HepG2 (cell line): ENCODE measurements around the gene HPCAL1. TPM values are rescaled to one million over a fixed set of nuclear protein-coding genes. Genes with fewer than 3 reads are reported as not detected.

Experiments
- CBX2 ChIP-seq, 2 experiments: fragments of 200-600 bp in 1 of 2; sonication (generic); formaldehyde crosslinking in 1 of 2; IDR thresholded peaks; 2 replicates each; pipeline versions ENCODE4 v1.7.0 to v1.8.1; 2018 to 2022; ENCODE audit warnings: low read depth in 2 of 2, low read length in 1 of 2, mild to moderate bottlenecking in 1 of 2, missing genetic modification reagents in 1 of 2
- CBX5 ChIP-seq: sonication (generic); formaldehyde crosslinking; IDR thresholded peaks from 2 replicates; pipeline ENCODE4 v1.4.0; 2020; ENCODE audit warnings: missing genetic modification reagents, borderline replicate concordance
- E2F5 ChIP-seq: sonication (generic); formaldehyde crosslinking; conservative IDR thresholded peaks from 2 replicates; pipeline ENCODE4 v1.4.0; 2020; ENCODE audit warnings: missing genetic modification reagents
- FOXK1 ChIP-seq: sonication (generic); formaldehyde crosslinking; IDR thresholded peaks from 2 replicates; pipeline ENCODE4 v1.4.0; 2020; ENCODE audit warnings: low read depth, missing genetic modification reagents, borderline replicate concordance
- FOXO1 ChIP-seq: sonication (generic); formaldehyde crosslinking; IDR thresholded peaks from 2 replicates; pipeline ENCODE4 v1.4.0; 2020; ENCODE audit warnings: missing genetic modification reagents
- GZF1 ChIP-seq: sonication (generic); formaldehyde crosslinking; IDR thresholded peaks from 2 replicates; pipeline ENCODE4 v1.5.1; 2020; ENCODE audit warnings: mild to moderate bottlenecking, missing genetic modification reagents
- HES4 ChIP-seq: sonication (generic); formaldehyde crosslinking; IDR thresholded peaks from 2 replicates; pipeline ENCODE4 v1.9.0; 2021; ENCODE audit warnings: mild to moderate bottlenecking, missing genetic modification reagents, borderline replicate concordance
- MEF2D ChIP-seq: sonication (generic); formaldehyde crosslinking; IDR thresholded peaks from 2 replicates; pipeline ENCODE4 v1.5.1; 2020; ENCODE audit warnings: mild to moderate bottlenecking, missing genetic modification reagents
- TOPORS ChIP-seq: sonication (generic); formaldehyde crosslinking; IDR thresholded peaks from 2 replicates; pipeline ENCODE4 v1.8.0; 2023; ENCODE audit warnings: mild to moderate bottlenecking, missing genetic modification reagents
- ZNF510 ChIP-seq: sonication (generic); formaldehyde crosslinking; IDR thresholded peaks from 2 replicates; pipeline ENCODE4 v1.4.0; 2020; ENCODE audit warnings: low read depth, mild to moderate bottlenecking, missing genetic modification reagents
- ZNF574 ChIP-seq: sonication (generic); formaldehyde crosslinking; IDR thresholded peaks from 2 replicates; pipeline ENCODE4 v1.4.0; 2020; ENCODE audit warnings: missing genetic modification reagents
- ZNF607 ChIP-seq: sonication (generic); formaldehyde crosslinking; IDR thresholded peaks from 2 replicates; pipeline ENCODE4 v1.5.1; 2020; ENCODE audit warnings: missing genetic modification reagents, mild to moderate bottlenecking, borderline replicate concordance
- ZNF678 ChIP-seq: sonication (generic); formaldehyde crosslinking; IDR thresholded peaks from 2 replicates; pipeline ENCODE4 v1.4.0; 2020; ENCODE audit warnings: mild to moderate bottlenecking, missing genetic modification reagents
- ZZZ3 ChIP-seq: sonication (generic); formaldehyde crosslinking; IDR thresholded peaks from 2 replicates; pipeline ENCODE4 v1.4.0; 2020; ENCODE audit warnings: missing genetic modification reagents, mild to moderate bottlenecking, borderline replicate concordance
- polyA plus RNA-seq, 8 experiments: library from polyadenylated mRNA; depleted of rRNA in 3 of 8; stranded (reverse) in 7 of 8; unstranded in 1 of 8; fragments of >200 nt; fragmentation: Illumina TruSeq in 4 of 8; extraction: Trizol in 4 of 8; gene quantifications; 2 replicates each; pipeline versions ENCODE4 v1.2.1 to v1.2.3, GENCODE V29; 2011 to 2016; ENCODE audit warnings: low read depth in 4 of 8, missing spikeins in 1 of 8, mixed read lengths in 1 of 8; ENCODE audit not compliant: insufficient read depth in 1 of 8
- total RNA-seq, 5 experiments: library from RNA; depleted of rRNA; stranded (reverse); fragments of >200 nt; fragmentation: Illumina TruSeq; extraction: Trizol; gene quantifications; 2 replicates each; pipeline ENCODE4 v1.2.3, GENCODE V29; 2016; ENCODE audit warnings: low read depth in 1 of 5
- TF ChIP-seq, protein P1 (sequence below): sonication (generic); formaldehyde crosslinking; IDR thresholded peaks from 2 replicates; pipeline ENCODE4 v1.5.0; 2020; ENCODE audit warnings: missing genetic modification reagents, mild to moderate bottlenecking, borderline replicate concordance
- TF ChIP-seq, protein P2 (sequence below): IDR thresholded peaks from 2 replicates; pipeline ENCODE4 v1.6.1; 2012; ENCODE audit warnings: inconsistent platforms
- TF ChIP-seq, protein P3 (sequence below): sonication (generic); formaldehyde crosslinking; IDR thresholded peaks from 2 replicates; pipeline ENCODE4 v1.8.1; 2023; ENCODE audit warnings: mild to moderate bottlenecking, missing genetic modification reagents
- TF ChIP-seq, protein P4 (sequence below): sonication (generic); formaldehyde crosslinking; IDR thresholded peaks from 2 replicates; pipeline ENCODE4 v1.5.0; 2020; ENCODE audit warnings: mild to moderate bottlenecking, missing genetic modification reagents, moderate library complexity

HPCAL1 gene
- total and polyA plus RNA-seq, 2 of the 13 experiments (the other 11 are each of a cell fraction or from before 2014, with no cell fraction given) = 29.5 to 29.9 TPM

DNA sequence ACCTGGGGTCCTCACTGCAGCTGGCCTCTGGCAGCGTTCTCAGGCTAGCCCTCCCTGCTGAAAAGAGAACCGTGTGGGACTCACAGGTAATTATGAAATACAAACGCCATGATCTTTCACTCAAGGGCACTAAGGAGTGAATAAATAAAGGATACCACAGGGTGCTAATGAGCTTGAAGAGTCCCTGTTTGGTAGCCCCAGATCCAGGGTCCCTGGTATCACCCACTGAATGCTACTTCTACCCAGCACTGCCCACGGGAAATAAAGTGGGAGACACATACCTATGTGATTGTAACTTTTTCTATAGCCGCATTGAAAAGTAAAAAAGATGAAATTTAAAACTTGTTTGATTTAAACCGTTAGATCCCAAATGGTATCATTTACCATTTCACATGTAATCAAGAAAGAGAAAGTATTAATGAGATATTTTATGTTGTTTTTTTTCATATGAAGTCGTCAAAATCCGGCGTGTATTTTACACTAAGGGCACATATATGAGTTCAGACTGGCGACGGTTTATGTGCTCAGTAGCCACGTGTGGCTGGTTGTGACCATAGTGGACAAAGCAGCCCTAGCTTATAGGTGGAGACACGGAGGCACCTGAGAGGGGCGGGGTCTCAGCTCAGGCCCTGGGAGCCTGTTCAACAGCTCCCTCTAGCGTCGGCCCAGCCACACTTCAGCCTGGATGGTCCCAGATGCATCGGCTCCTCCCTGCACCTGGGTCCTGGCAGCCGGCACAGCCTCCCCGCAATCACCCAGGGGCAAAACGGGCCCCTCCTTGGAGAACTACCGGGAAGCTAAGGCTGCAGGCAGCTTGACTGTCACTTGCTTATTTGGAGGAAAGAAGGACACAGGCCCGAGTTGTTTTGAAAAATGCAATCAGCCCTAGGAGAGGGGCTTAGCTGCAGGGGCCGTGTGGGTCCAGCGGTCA is 106.2 kb downstream of the HPCAL1 start (continued):
- 0 out of 2 replicates have a peak, but pooled peaks have one; percentile 31 for TF ChIP-seq FOXK1 (CRISPR knock-in tag)
- TF ChIP-seq, protein P1, sequence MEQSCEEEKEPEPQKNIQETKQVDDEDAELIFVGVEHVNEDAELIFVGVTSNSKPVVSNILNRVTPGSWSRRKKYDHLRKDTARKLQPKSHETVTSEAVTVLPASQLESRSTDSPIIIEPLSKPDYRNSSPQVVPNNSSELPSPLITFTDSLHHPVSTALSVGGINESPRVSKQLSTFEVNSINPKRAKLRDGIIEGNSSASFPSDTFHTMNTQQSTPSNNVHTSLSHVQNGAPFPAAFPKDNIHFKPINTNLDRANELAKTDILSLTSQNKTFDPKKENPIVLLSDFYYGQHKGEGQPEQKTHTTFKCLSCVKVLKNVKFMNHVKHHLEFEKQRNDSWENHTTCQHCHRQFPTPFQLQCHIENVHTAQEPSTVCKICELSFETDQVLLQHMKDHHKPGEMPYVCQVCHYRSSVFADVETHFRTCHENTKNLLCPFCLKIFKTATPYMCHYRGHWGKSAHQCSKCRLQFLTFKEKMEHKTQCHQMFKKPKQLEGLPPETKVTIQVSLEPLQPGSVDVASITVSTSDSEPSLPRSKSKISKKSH (CRISPR knock-in tag) = no peak
- TF ChIP-seq CBX5 (CRISPR knock-in tag) = peak; percentile 86
- TF ChIP-seq, protein P2, sequence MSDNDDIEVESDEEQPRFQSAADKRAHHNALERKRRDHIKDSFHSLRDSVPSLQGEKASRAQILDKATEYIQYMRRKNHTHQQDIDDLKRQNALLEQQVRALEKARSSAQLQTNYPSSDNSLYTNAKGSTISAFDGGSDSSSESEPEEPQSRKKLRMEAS = peak; percentile 87
- TF ChIP-seq HES4 (CRISPR knock-in tag) = no peak
- no peak for TF ChIP-seq ZNF607 (CRISPR knock-in tag)
- peak; percentile 62 for TF ChIP-seq ZNF574 (CRISPR knock-in tag)
- TF ChIP-seq FOXO1 (CRISPR knock-in tag) = peak; percentile 78; the same call in 1 of the 2 replicates
- TF ChIP-seq, protein P3, sequence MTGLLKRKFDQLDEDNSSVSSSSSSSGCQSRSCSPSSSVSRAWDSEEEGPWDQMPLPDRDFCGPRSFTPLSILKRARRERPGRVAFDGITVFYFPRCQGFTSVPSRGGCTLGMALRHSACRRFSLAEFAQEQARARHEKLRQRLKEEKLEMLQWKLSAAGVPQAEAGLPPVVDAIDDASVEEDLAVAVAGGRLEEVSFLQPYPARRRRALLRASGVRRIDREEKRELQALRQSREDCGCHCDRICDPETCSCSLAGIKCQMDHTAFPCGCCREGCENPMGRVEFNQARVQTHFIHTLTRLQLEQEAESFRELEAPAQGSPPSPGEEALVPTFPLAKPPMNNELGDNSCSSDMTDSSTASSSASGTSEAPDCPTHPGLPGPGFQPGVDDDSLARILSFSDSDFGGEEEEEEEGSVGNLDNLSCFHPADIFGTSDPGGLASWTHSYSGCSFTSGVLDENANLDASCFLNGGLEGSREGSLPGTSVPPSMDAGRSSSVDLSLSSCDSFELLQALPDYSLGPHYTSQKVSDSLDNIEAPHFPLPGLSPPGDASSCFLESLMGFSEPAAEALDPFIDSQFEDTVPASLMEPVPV (CRISPR knock-in tag) = peak; percentile 58; the same call in 1 of the 2 replicates
- no peak for TF ChIP-seq CBX2 (IDR thresholded peaks at IDR 0.05; ENCODE audit: low read depth, low read length)
- TF ChIP-seq CBX2 (CRISPR knock-in tag; IDR thresholded peaks at IDR 0.05; ENCODE audit: low read depth) = no peak
- TF ChIP-seq ZZZ3 (CRISPR knock-in tag) = no peak
- no peak for TF ChIP-seq ZNF678
- TF ChIP-seq, protein P4, sequence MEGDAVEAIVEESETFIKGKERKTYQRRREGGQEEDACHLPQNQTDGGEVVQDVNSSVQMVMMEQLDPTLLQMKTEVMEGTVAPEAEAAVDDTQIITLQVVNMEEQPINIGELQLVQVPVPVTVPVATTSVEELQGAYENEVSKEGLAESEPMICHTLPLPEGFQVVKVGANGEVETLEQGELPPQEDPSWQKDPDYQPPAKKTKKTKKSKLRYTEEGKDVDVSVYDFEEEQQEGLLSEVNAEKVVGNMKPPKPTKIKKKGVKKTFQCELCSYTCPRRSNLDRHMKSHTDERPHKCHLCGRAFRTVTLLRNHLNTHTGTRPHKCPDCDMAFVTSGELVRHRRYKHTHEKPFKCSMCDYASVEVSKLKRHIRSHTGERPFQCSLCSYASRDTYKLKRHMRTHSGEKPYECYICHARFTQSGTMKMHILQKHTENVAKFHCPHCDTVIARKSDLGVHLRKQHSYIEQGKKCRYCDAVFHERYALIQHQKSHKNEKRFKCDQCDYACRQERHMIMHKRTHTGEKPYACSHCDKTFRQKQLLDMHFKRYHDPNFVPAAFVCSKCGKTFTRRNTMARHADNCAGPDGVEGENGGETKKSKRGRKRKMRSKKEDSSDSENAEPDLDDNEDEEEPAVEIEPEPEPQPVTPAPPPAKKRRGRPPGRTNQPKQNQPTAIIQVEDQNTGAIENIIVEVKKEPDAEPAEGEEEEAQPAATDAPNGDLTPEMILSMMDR (CRISPR knock-in tag) = peak; percentile 100
- TF ChIP-seq GZF1 = peak; percentile 22; the same call in 1 of the 2 replicates
- peak; percentile 10; the same call in 1 of the 2 replicates for TF ChIP-seq ZNF510 (CRISPR knock-in tag)
- peak; percentile 12; the same call in 1 of the 2 replicates for TF ChIP-seq MEF2D (CRISPR knock-in tag)
- TF ChIP-seq E2F5 = 0 out of 2 replicates have a peak, but pooled peaks have one; percentile 31
- TF ChIP-seq TOPORS = peak; percentile 52; the same call in 1 of the 2 replicates
